NCI-H2196 (cell line): Measurements from ENCODE around the gene CDH10.

Experiments
- DNase-seq: peaks from one replicate; lab custom pipeline; 2025; ENCODE audit not compliant: unreplicated experiment; lab: John Stamatoyannopoulos, UW

CDH10 gene

GRCh38 chr5:24491490-24491889, 153.3 kb downstream of the CDH10 start:
- no peak for DNase-seq

DNA sequence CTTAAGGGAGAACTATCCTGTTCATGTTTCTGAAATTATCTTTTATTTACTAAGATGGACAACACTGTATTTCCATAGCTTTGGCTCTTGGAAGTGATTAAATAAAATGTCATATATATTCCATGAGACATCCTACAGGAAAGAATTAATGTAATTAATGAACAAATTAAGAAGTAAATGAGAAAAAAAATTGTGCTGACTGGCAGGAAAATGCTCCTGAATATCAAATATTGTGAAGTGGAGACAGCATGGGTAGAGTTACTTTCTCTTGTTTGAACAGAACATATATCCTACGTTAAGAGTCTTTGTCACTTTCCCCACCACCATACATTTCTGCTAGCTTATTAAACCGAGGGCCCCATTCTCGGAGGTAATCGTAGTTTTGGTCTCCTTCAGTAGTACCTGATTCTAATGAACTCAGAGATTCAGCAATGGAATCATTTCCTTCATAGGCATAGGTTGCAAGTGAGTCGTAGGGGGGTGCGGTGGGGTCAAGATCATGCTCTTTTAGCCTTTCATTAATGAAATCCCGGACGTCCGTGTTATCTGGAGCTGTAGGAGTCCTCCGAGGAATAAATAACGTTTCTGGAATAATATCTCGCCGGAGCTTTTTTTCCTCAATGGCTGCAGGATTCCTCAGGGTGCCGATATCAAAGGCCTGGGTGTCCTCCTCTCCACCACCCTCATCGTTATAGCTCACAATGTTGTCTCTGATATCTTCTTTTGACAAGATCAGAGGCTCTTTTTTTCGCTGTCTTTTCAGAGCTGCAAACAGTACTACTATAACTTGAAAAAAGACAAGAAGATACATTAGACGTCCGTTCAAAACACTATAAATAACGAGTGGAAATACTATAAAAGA, 157.2 kb downstream of the CDH10 start:
- no peak for DNase-seq

DNA sequence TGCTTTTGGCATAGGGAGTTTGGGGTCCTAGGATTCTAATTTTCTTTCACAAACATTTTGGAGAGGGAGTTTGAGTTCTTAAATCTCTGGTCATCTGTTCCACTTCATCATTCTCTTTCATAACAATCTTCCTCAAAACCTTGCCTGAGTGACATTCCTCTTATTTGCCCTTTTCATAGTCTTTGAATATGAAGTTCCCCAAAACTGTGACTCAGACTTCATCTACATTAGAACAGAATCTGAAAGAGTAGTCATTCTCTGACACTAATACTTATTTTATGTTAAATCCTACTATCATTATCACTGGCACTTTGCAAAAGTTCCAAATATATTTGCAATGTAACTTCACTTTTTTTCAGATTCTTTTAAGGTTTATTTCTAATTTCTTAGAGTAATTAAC, 163.8 kb downstream of the CDH10 start:
- DNase-seq = no peak

DNA sequence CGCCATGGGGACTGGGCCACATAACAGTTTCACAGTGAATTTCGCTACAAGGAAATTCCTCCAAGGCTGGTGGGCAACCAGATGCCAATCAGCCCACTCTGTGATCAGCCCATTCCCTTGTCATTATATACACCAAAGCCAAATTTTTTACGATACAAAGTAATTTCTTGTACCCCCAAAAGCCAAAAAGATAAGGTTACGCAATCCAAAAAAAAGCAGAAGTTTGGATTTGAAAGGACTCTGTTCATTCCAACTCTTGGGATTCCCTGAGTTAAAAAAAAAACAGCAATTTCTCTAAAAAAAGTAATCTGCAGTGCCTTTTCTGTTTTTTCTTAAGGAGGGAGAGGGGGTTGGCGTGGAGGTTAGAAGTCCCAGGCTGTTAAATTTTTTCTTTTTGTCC, 166.8 kb downstream of the CDH10 start:
- DNase-seq = no peak

- no peak for DNase-seq
Observed at GRCh38 chr5:24475101-24475500, 169.7 kb downstream of the CDH10 start.

GRCh38 chr5:24474685-24475084, 170.1 kb downstream of the CDH10 start:
- DNase-seq = no peak

DNA sequence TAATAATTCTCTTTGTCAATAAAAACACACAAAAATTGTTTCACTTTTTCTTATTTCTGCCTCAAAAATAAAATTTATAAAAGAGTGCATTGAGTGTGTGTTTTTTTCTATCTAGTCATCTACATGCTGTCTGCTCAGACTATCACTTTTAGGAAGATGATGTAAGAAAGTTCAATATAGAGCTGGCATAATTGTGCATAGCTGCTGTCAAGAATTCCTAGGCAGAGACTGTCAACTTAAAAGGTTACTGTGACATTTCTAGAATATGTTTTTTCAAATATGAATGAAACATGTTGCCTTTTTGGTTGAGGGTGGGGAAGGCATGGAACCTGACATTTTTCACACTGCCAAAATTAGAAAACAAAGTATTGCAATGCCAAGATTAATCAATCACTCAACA, 172.3 kb downstream of the CDH10 start:
- no peak for DNase-seq

GRCh38 chr5:24444414-24444813, 200.4 kb downstream of the CDH10 start:
- DNase-seq = no peak

GRCh38 chr5:24439465-24439864, 205.3 kb downstream of the CDH10 start:
- no peak for DNase-seq
